Neural cell (in vitro differentiated cells): Measurements from ENCODE around the gene KLF13.

ENCODE experiments used
- EP300 ChIP-seq: fragments of 450-650 bp; conservative IDR thresholded peaks from 2 replicates; pipeline ENCODE4 v1.6.1; 2014; ENCODE audit warnings: antibody characterized with exemption, mild to moderate bottlenecking, moderate library complexity; ENCODE audit not compliant: poor library complexity, severe bottlenecking
- EZH2 ChIP-seq: fragments of 200-600, 300-800 bp; shearing (Covaris generic), sonication (generic); IDR thresholded peaks from 2 replicates; pipeline ENCODE4 v1.6.1; 2014; ENCODE audit warnings: antibody characterized with exemption, low read length, borderline replicate concordance, mild to moderate bottlenecking; ENCODE audit not compliant: insufficient read depth, poor library complexity, severe bottlenecking
- POLR2AphosphoS5 ChIP-seq: IDR thresholded peaks from 2 replicates; pipeline ENCODE4 v1.6.1; 2012
- TF ChIP-seq, protein P1 (sequence below): fragments of 450-650 bp; IDR thresholded peaks from 2 replicates; pipeline ENCODE4 v1.5.1; 2014; ENCODE audit warnings: antibody characterized with exemption, mild to moderate bottlenecking, moderate library complexity; ENCODE audit not compliant: poor library complexity, severe bottlenecking
- TF ChIP-seq, protein P2 (sequence below): IDR thresholded peaks from 2 replicates; pipeline ENCODE4 v1.6.1; 2012; ENCODE audit warnings: borderline replicate concordance

DNA sequence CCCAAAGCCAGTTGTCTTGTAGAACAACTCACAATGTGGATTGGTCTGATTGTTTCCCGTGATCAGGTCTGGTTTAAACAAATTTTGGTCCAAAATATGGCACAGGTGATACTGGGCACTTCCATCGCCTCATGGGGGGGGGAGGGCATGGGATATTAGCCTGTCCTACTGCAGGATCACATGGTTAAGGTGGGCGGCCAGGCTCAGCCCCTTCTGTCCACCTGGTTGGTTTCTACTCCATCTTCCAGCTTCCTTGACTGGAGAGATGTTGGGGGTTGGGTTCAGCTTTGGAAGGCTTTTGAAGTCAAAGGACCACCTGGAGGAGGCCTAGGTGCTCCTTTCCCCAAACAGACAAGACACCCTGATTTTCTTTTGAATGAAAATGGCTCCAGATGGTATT is 7.2 kb downstream of the KLF13 start:
- TF ChIP-seq, protein P1, sequence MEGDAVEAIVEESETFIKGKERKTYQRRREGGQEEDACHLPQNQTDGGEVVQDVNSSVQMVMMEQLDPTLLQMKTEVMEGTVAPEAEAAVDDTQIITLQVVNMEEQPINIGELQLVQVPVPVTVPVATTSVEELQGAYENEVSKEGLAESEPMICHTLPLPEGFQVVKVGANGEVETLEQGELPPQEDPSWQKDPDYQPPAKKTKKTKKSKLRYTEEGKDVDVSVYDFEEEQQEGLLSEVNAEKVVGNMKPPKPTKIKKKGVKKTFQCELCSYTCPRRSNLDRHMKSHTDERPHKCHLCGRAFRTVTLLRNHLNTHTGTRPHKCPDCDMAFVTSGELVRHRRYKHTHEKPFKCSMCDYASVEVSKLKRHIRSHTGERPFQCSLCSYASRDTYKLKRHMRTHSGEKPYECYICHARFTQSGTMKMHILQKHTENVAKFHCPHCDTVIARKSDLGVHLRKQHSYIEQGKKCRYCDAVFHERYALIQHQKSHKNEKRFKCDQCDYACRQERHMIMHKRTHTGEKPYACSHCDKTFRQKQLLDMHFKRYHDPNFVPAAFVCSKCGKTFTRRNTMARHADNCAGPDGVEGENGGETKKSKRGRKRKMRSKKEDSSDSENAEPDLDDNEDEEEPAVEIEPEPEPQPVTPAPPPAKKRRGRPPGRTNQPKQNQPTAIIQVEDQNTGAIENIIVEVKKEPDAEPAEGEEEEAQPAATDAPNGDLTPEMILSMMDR: no peak
- TF ChIP-seq EP300: no peak
- TF ChIP-seq, protein P2, sequence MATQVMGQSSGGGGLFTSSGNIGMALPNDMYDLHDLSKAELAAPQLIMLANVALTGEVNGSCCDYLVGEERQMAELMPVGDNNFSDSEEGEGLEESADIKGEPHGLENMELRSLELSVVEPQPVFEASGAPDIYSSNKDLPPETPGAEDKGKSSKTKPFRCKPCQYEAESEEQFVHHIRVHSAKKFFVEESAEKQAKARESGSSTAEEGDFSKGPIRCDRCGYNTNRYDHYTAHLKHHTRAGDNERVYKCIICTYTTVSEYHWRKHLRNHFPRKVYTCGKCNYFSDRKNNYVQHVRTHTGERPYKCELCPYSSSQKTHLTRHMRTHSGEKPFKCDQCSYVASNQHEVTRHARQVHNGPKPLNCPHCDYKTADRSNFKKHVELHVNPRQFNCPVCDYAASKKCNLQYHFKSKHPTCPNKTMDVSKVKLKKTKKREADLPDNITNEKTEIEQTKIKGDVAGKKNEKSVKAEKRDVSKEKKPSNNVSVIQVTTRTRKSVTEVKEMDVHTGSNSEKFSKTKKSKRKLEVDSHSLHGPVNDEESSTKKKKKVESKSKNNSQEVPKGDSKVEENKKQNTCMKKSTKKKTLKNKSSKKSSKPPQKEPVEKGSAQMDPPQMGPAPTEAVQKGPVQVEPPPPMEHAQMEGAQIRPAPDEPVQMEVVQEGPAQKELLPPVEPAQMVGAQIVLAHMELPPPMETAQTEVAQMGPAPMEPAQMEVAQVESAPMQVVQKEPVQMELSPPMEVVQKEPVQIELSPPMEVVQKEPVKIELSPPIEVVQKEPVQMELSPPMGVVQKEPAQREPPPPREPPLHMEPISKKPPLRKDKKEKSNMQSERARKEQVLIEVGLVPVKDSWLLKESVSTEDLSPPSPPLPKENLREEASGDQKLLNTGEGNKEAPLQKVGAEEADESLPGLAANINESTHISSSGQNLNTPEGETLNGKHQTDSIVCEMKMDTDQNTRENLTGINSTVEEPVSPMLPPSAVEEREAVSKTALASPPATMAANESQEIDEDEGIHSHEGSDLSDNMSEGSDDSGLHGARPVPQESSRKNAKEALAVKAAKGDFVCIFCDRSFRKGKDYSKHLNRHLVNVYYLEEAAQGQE: no peak
- no peak for TF ChIP-seq EZH2
- TF ChIP-seq POLR2AphosphoS5: no peak
